Hindlimb muscle (tissue), 1 donor: ENCODE results near the gene RFX3. TPM values are rescaled to one million over a fixed set of nuclear protein-coding genes. Genes with fewer than 3 reads are reported as not detected.

Experiments
- DNase-seq: peaks from one replicate; pipeline ENCODE4 v3.0.0-alpha.2; 2013
- polyA plus RNA-seq: library from polyadenylated mRNA; unstranded; fragments of 120-200 nt; gene quantifications from one replicate; pipeline ENCODE4 v1.2.1, GENCODE V29; 2013; ENCODE audit not compliant: insufficient read length

The RFX3 gene
- polyA plus RNA-seq = 5.0 TPM

GRCh38 chr9:3525836-3526164, at the start of gene RFX3:
TSS of gene RFX3 (minus strand) at chr9:3526001. CDS start at chr9:3395588, 130,413 bp downstream.
- peak; percentile 94 for DNase-seq

- DNase-seq = no peak
Measured at GRCh38 chr9:3571500-3571899, 45.7 kb upstream of the RFX3 start.

- DNase-seq = no peak
Measured at GRCh38 chr9:3569529-3569928, 43.7 kb upstream of the RFX3 start.

- DNase-seq = no peak
Measured at GRCh38 chr9:3567988-3568387, 42.2 kb upstream of the RFX3 start.

GRCh38 chr9:3553076-3553765, 27.4 kb upstream of the RFX3 start:
- no peak for DNase-seq

GRCh38 chr9:3549225-3549624, 23.4 kb upstream of the RFX3 start:
- DNase-seq = no peak

GRCh38 chr9:3548648-3549047, 22.8 kb upstream of the RFX3 start:
- no peak for DNase-seq

- DNase-seq = no peak
Measured at GRCh38 chr9:3541206-3541605, 15.4 kb upstream of the RFX3 start.

- DNase-seq = no peak
Measured at GRCh38 chr9:3534614-3535404, 9.0 kb upstream of the RFX3 start.

GRCh38 chr9:3532158-3532557, 6.4 kb upstream of the RFX3 start:
- no peak for DNase-seq

- no peak for DNase-seq
Measured at GRCh38 chr9:3528451-3528850, 2.6 kb upstream of the RFX3 start.

GRCh38 chr9:3526997-3527940, 1.5 kb upstream of the RFX3 start:
- no peak for DNase-seq

GRCh38 chr9:3526165-3526996, 580 bp upstream of the RFX3 start:
- DNase-seq = peak; percentile 90

GRCh38 chr9:3525096-3525835, 535 bp downstream of the RFX3 start:
- DNase-seq = no peak

GRCh38 chr9:3521966-3522365, 3.8 kb downstream of the RFX3 start:
- no peak for DNase-seq

- no peak for DNase-seq
Measured at GRCh38 chr9:3520564-3520963, 5.2 kb downstream of the RFX3 start.

- DNase-seq = no peak
Measured at GRCh38 chr9:3517377-3518048, 8.3 kb downstream of the RFX3 start.

GRCh38 chr9:3516667-3517330, 9.0 kb downstream of the RFX3 start:
- DNase-seq = no peak

- no peak for DNase-seq
Measured at GRCh38 chr9:3515405-3515804, 10.4 kb downstream of the RFX3 start.

- DNase-seq = no peak
Measured at GRCh38 chr9:3514786-3515185, 11.0 kb downstream of the RFX3 start.
